NCI-H146 treated with DMSO at 0.1 percent for 48 hours (cell line): ENCODE data around the gene PILRB.
"Not testable (repeated sequence)": the region's sequence is repeated elsewhere in the genome, so short reads cannot be mapped to it uniquely, and the experiment has no call there.

Experiments
- DNase-seq: peaks from one replicate; lab custom pipeline; 2025; ENCODE audit not compliant: unreplicated experiment; lab: John Stamatoyannopoulos, UW

PILRB gene

GRCh38 chr7:100358027-100358856 lies at the start of gene PILRB:
Gene PILRB (plus strand): TSS chr7:100358117. CDS start chr7:100358303, 186 bp downstream.
- no peak for DNase-seq

GRCh38 chr7:100318329-100318728 lies 39.6 kb upstream of the PILRB start:
- not testable (repeated sequence) for DNase-seq

- not testable (repeated sequence) for DNase-seq
Measured at GRCh38 chr7:100321648-100322047, 36.3 kb upstream of the PILRB start.

GRCh38 chr7:100324194-100324593 lies 33.7 kb upstream of the PILRB start:
- DNase-seq: not testable (repeated sequence)

GRCh38 chr7:100325671-100326070 lies 32.2 kb upstream of the PILRB start:
- DNase-seq: not testable (repeated sequence)

GRCh38 chr7:100326914-100327313 lies 31.0 kb upstream of the PILRB start:
- not testable (repeated sequence) for DNase-seq

GRCh38 chr7:100335566-100336466 lies 22.1 kb upstream of the PILRB start:
- DNase-seq: peak; percentile 95

- DNase-seq: not testable (repeated sequence)
Measured at GRCh38 chr7:100338083-100338696, 19.7 kb upstream of the PILRB start.

- not testable (repeated sequence) for DNase-seq
Measured at GRCh38 chr7:100341286-100341685, 16.6 kb upstream of the PILRB start.

- DNase-seq: no peak
Measured at GRCh38 chr7:100342765-100343164, 15.2 kb upstream of the PILRB start.

- DNase-seq: not testable (repeated sequence)
Measured at GRCh38 chr7:100344124-100344559, 13.8 kb upstream of the PILRB start.

- DNase-seq: not testable (repeated sequence)
Measured at GRCh38 chr7:100344560-100345287, 13.2 kb upstream of the PILRB start.

GRCh38 chr7:100345288-100345672 lies 12.6 kb upstream of the PILRB start:
- DNase-seq: peak; percentile 0

- no peak for DNase-seq
Measured at GRCh38 chr7:100346921-100347320, 11.0 kb upstream of the PILRB start.

- DNase-seq: no peak
Measured at GRCh38 chr7:100348805-100349204, 9.1 kb upstream of the PILRB start.

- no peak for DNase-seq
Measured at GRCh38 chr7:100349757-100350156, 8.2 kb upstream of the PILRB start.

GRCh38 chr7:100351657-100352058 lies 6.3 kb upstream of the PILRB start:
- no peak for DNase-seq

- DNase-seq: not testable (repeated sequence)
Measured at GRCh38 chr7:100352230-100352781, 5.6 kb upstream of the PILRB start.

GRCh38 chr7:100352984-100353684 lies 4.8 kb upstream of the PILRB start:
- DNase-seq: no peak
